Measurements from ENCODE around the gene TPPP. TPM values are rescaled to one million over a fixed set of nuclear protein-coding genes. Genes with fewer than 3 reads are reported as not detected.

The TPPP gene
- polyA plus RNA-seq, 2 of the 4 experiments (the other 2 are of a cell fraction), result 1.0 to 1.4 TPM

DNA sequence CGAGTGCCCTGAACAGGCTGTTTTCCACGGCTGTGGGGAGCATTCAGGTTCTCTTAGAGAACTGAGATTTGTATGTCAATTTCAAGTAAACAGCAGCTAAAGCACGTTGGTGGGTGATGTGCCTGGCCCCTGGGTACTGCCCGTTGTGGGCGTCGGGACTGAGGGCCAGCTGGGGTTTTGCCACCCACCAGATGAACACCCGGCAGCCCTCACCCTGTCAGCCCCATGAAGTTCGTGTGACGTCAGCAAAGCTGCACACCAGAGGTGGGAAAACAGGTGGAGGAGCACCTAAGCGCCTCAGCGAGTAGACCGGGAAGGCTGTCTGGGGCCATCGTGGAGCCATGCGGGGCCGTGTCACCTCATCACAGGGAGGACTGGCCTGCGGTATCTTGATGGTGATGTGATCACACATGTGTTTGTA is 71.8 kb downstream of the TPPP start:
- no peak overlapping the region for H3K4me3 ChIP-seq
- no peak for TF ChIP-seq HOXB13 (CRISPR knock-in tag; IDR thresholded peaks at IDR 0.05; ENCODE audit: low read depth)
- no peak for TF ChIP-seq GATA3 (IDR thresholded peaks at IDR 0.05; ENCODE audit: borderline replicate concordance)
- no peak for TF ChIP-seq FOXS1 (CRISPR knock-in tag; IDR thresholded peaks at IDR 0.05)
- TF ChIP-seq, protein P1, sequence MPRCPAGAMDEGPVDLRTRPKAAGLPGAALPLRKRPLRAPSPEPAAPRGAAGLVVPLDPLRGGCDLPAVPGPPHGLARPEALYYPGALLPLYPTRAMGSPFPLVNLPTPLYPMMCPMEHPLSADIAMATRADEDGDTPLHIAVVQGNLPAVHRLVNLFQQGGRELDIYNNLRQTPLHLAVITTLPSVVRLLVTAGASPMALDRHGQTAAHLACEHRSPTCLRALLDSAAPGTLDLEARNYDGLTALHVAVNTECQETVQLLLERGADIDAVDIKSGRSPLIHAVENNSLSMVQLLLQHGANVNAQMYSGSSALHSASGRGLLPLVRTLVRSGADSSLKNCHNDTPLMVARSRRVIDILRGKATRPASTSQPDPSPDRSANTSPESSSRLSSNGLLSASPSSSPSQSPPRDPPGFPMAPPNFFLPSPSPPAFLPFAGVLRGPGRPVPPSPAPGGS (IDR thresholded peaks at IDR 0.05), result no peak
- TF ChIP-seq CBX2 (IDR thresholded peaks at IDR 0.05; ENCODE audit: borderline replicate concordance, low read depth), result no peak
- TF ChIP-seq HOXA7 (CRISPR knock-in tag; IDR thresholded peaks at IDR 0.05), result no peak
- TF ChIP-seq ZSCAN20 (CRISPR knock-in tag; IDR thresholded peaks at IDR 0.05), result no peak
- no peak for DNase-seq (ENCODE audit: low read depth in 1 of 2, low spot score in 1 of 2)
- no peak for FAIRE-seq
- ChIA-PET POLR2A (no interaction called here), CTCF (interaction anchor here (1.0 to 1.6 kb wide), 3 partner anchors 14 to 175 kb away, joined by 3 read pairs; no protein-coding TSS in a partner anchor)
- no peaks in the 10 kb centered on the region for H3K4me1 ChIP-seq
- no peak overlapping the region for H3K4me2 ChIP-seq
- no peak overlapping the region for H3K27ac ChIP-seq
- no peaks in the 10 kb centered on the region for H3K9me3 ChIP-seq
- ATAC-seq, result no peak
- WGBS (ENCODE audit: missing lambda C conversion rate), result 93% methylated on average over 16 of the region's 16 CpGs

GRCh38 chr5:620586-621180 is 72.5 kb downstream of the TPPP start:
- 83% methylated on average over 8 of the region's 8 CpGs for whole genome bisulfite sequencing (ENCODE audit: missing lambda C conversion rate)

GRCh38 chr5:620152-620551 is 73.0 kb downstream of the TPPP start:
- ChIA-PET CTCF (interaction anchor here (0.8 to 1.6 kb wide), 2 partner anchors 48 to 286 kb away, joined by 3 read pairs; no protein-coding TSS in a partner anchor), POLR2A (no interaction called here)
- 95% methylated on average over 16 of the region's 20 CpGs for WGBS (ENCODE audit: missing lambda C conversion rate)
- Histone ChIP-seq H3K4me1 (no peaks in the 10 kb centered on the region), H3K4me2 (no peak overlapping the region), H3K4me3 (no peak overlapping the region), H3K27ac (no peak overlapping the region), H3K9me3 (peaks cover 3% of the 10 kb centered on the region; the same call in 1 of the 3 replicates)
- TF ChIP-seq RCOR1 (IDR thresholded peaks at IDR 0.05; ENCODE audit: low read depth, low read length) (no peak), EP300 (IDR thresholded peaks at IDR 0.05) (no peak), TP53 (CRISPR knock-in tag; IDR thresholded peaks at IDR 0.05) (no peak), BHLHE40 (IDR thresholded peaks at IDR 0.05; ENCODE audit: low read depth, low read length) (no peak), POLR2A (IDR thresholded peaks at IDR 0.05; ENCODE audit: low read length) (no peak), CBX2 (IDR thresholded peaks at IDR 0.05; ENCODE audit: borderline replicate concordance, low read depth) (no peak), JUN (IDR thresholded peaks at IDR 0.05) (no peak), E2F6 (IDR thresholded peaks at IDR 0.05; ENCODE audit: borderline replicate concordance, low read depth) (no peak), GATA3 (IDR thresholded peaks at IDR 0.05; ENCODE audit: borderline replicate concordance) (no peak), HOXB13 (CRISPR knock-in tag; IDR thresholded peaks at IDR 0.05; ENCODE audit: low read depth) (no peak), HEYL (CRISPR knock-in tag; IDR thresholded peaks at IDR 0.05) (no peak), EHMT2 (IDR thresholded peaks at IDR 0.05; ENCODE audit: low read depth) (no peak), PHF8 (IDR thresholded peaks at IDR 0.05; ENCODE audit: borderline replicate concordance, low read depth) (no peak), CHD2 (IDR thresholded peaks at IDR 0.05; ENCODE audit: low read length, partially characterized antibody) (no peak)
- TF ChIP-seq, protein P2, sequence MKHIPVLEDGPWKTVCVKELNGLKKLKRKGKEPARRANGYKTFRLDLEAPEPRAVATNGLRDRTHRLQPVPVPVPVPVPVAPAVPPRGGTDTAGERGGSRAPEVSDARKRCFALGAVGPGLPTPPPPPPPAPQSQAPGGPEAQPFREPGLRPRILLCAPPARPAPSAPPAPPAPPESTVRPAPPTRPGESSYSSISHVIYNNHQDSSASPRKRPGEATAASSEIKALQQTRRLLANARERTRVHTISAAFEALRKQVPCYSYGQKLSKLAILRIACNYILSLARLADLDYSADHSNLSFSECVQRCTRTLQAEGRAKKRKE (CRISPR knock-in tag; IDR thresholded peaks at IDR 0.05; ENCODE audit: low read depth), result no peak
- TF ChIP-seq, protein P3, sequence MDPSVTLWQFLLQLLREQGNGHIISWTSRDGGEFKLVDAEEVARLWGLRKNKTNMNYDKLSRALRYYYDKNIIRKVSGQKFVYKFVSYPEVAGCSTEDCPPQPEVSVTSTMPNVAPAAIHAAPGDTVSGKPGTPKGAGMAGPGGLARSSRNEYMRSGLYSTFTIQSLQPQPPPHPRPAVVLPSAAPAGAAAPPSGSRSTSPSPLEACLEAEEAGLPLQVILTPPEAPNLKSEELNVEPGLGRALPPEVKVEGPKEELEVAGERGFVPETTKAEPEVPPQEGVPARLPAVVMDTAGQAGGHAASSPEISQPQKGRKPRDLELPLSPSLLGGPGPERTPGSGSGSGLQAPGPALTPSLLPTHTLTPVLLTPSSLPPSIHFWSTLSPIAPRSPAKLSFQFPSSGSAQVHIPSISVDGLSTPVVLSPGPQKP (IDR thresholded peaks at IDR 0.05; ENCODE audit: low read depth, low read length), result no peak
- FAIRE-seq (no peak), DNase-seq (ENCODE audit: low read depth in 1 of 2, low spot score in 1 of 2) (no peak), ATAC-seq (no peak)

More at GRCh38 chr5:620586-621180, 72.5 kb downstream of the TPPP start:
- ChIA-PET CTCF (interaction anchor here (0.8 to 1.6 kb wide), 4 partner anchors 15 to 285 kb away, joined by 3 read pairs; no protein-coding TSS in a partner anchor), POLR2A (no interaction called here)
- Histone ChIP-seq H3K4me1 (no peaks in the 10 kb centered on the region), H3K4me2 (no peak overlapping the region), H3K4me3 (no peak overlapping the region), H3K9me3 (no peaks in the 10 kb centered on the region), H3K27ac (no peak overlapping the region)
- no peak for TF ChIP-seq ZNF302 (CRISPR knock-in tag; IDR thresholded peaks at IDR 0.05)
- no peak for TF ChIP-seq KDM5A (IDR thresholded peaks at IDR 0.05)
- TF ChIP-seq HES2 (IDR thresholded peaks at IDR 0.05), result no peak
- TF ChIP-seq ESRRA (IDR thresholded peaks at IDR 0.05; ENCODE audit: borderline replicate concordance, low read length), result no peak
- TF ChIP-seq MAX (IDR thresholded peaks at IDR 0.05), result no peak
- TF ChIP-seq RCOR1 (IDR thresholded peaks at IDR 0.05; ENCODE audit: low read depth, low read length), result no peak
- TF ChIP-seq USF2 (IDR thresholded peaks at IDR 0.05), result no peak
- TF ChIP-seq CHD4 (IDR thresholded peaks at IDR 0.05; ENCODE audit: borderline replicate concordance), result no peak
- TF ChIP-seq CEBPB (IDR thresholded peaks at IDR 0.05), result no peak
- TF ChIP-seq HOXB5 (CRISPR knock-in tag; IDR thresholded peaks at IDR 0.05), result no peak
- no peak for TF ChIP-seq EHMT2 (IDR thresholded peaks at IDR 0.05; ENCODE audit: low read depth)
- TF ChIP-seq PHF8 (IDR thresholded peaks at IDR 0.05; ENCODE audit: borderline replicate concordance, low read depth), result no peak
- FAIRE-seq (no peak), ATAC-seq (no peak), DNase-seq (ENCODE audit: low read depth in 1 of 2, low spot score in 1 of 2) (no peak)
